Measurements from ENCODE around the gene SEMA5B. TPM values are rescaled to one million over a fixed set of nuclear protein-coding genes. Genes with fewer than 3 reads are reported as not detected.

Gene SEMA5B
- total RNA-seq, 2 experiments from 2014 or later: 0.22 TPM; not detected in 1

- peaks cover 2% of the 10 kb centered on the region for H3K4me1 ChIP-seq (ENCODE audit: insufficient read depth, low read length)
- CTCF ChIA-PET: no interaction called here
- Mint-ChIP-seq H3K27me3 (peaks cover 40% of the 10 kb centered on the region), H3K36me3 (ENCODE audit: low read depth) (no peaks in the 10 kb centered on the region), H3K4me1 (ENCODE audit: low read depth) (peaks cover 12% of the 10 kb centered on the region), H3K4me3 (no peak overlapping the region), H3K27ac (no peak overlapping the region), H3K9me3 (no peaks in the 10 kb centered on the region)
- peaks cover 8 to 13% of the 10 kb centered on the region in 2 experiments for H3K27me3 ChIP-seq (ENCODE audit: control insufficient read depth in 1 of 2, insufficient read depth in 2 of 2, low read length in 2 of 2)
- no peak overlapping the region for H3K4me3 ChIP-seq (ENCODE audit: low read length)
- ATAC-seq (ENCODE audit: poor library complexity): no peak
- no peak for TF ChIP-seq CTCF (IDR thresholded peaks at IDR 0.05)
- H3K9me3 ChIP-seq (ENCODE audit: control insufficient read depth in 1 of 2, insufficient read depth in 1 of 2, low read length in 2 of 2): no peaks in the 10 kb centered on the region
- no peaks in the 10 kb centered on the region for H3K36me3 ChIP-seq (ENCODE audit: insufficient read depth, low read length)
- H3K27ac ChIP-seq (ENCODE audit: low read depth in 1 of 2, low read length in 2 of 2): no peak overlapping the region
- intact Hi-C loops (cut with DNase I, micrococcal nuclease): loop anchor here in 1 of 2 experiments (10.0 kb wide), 1 partner anchor 711 kb away; no protein-coding TSS in a partner anchor
- POLR2A ChIA-PET: no interaction called here
- DNase-seq: no peak
Observed at GRCh38 chr3:122913539-122914100, 113.9 kb downstream of the SEMA5B start.

- no peak for TF ChIP-seq CTCF (IDR thresholded peaks at IDR 0.05)
- Histone ChIP-seq H3K27ac (ENCODE audit: low read depth in 1 of 2, low read length in 2 of 2) (no peak overlapping the region), H3K27me3 (ENCODE audit: control insufficient read depth in 1 of 2, insufficient read depth in 2 of 2, low read length in 2 of 2) (peaks cover 8 to 13% of the 10 kb centered on the region in 2 experiments), H3K4me1 (ENCODE audit: insufficient read depth, low read length) (peaks cover 2% of the 10 kb centered on the region), H3K36me3 (ENCODE audit: insufficient read depth, low read length) (no peaks in the 10 kb centered on the region), H3K4me3 (ENCODE audit: low read length) (no peak overlapping the region), H3K9me3 (ENCODE audit: control insufficient read depth in 1 of 2, insufficient read depth in 1 of 2, low read length in 2 of 2) (no peaks in the 10 kb centered on the region)
- H3K9me3 Mint-ChIP-seq: no peaks in the 10 kb centered on the region
- peak overlapping the region; percentile 45 for H3K4me3 Mint-ChIP-seq
- H3K36me3 Mint-ChIP-seq (ENCODE audit: low read depth): no peaks in the 10 kb centered on the region
- intact Hi-C loops (cut with DNase I, micrococcal nuclease): loop anchor here in 1 of 2 experiments (10.0 kb wide), 1 partner anchor 712 kb away; no protein-coding TSS in a partner anchor
- no peak for ATAC-seq (ENCODE audit: poor library complexity)
- no peak overlapping the region for H3K27ac Mint-ChIP-seq
- no peak for DNase-seq
- ChIA-PET POLR2A (no interaction called here), CTCF (no interaction called here)
- H3K4me1 Mint-ChIP-seq (ENCODE audit: low read depth): peaks cover 12% of the 10 kb centered on the region
- peaks cover 41% of the 10 kb centered on the region for H3K27me3 Mint-ChIP-seq
Observed at GRCh38 chr3:122912772-122913538, 114.6 kb downstream of the SEMA5B start.

- peaks cover 41% of the 10 kb centered on the region for H3K27me3 Mint-ChIP-seq
- no peak for DNase-seq
- H3K27ac ChIP-seq (ENCODE audit: low read depth in 1 of 2, low read length in 2 of 2): no peak overlapping the region
- intact Hi-C loops (cut with DNase I, micrococcal nuclease): loop anchor here in 1 of 2 experiments (10.0 kb wide), 1 partner anchor 713 kb away; no protein-coding TSS in a partner anchor
- H3K27ac Mint-ChIP-seq: no peak overlapping the region
- H3K9me3 ChIP-seq (ENCODE audit: control insufficient read depth in 1 of 2, insufficient read depth in 1 of 2, low read length in 2 of 2): no peaks in the 10 kb centered on the region
- no peak overlapping the region for H3K4me3 Mint-ChIP-seq
- ATAC-seq (ENCODE audit: poor library complexity): no peak
- H3K4me3 ChIP-seq (ENCODE audit: low read length): no peak overlapping the region
- ChIA-PET POLR2A (no interaction called here), CTCF (no interaction called here)
- peaks cover 12% of the 10 kb centered on the region for H3K4me1 Mint-ChIP-seq (ENCODE audit: low read depth)
- no peaks in the 10 kb centered on the region for H3K36me3 ChIP-seq (ENCODE audit: insufficient read depth, low read length)
- TF ChIP-seq CTCF (IDR thresholded peaks at IDR 0.05): no peak
- peaks cover 2% of the 10 kb centered on the region for H3K4me1 ChIP-seq (ENCODE audit: insufficient read depth, low read length)
- no peaks in the 10 kb centered on the region for H3K9me3 Mint-ChIP-seq
- H3K27me3 ChIP-seq (ENCODE audit: control insufficient read depth in 1 of 2, insufficient read depth in 2 of 2, low read length in 2 of 2): peaks cover 8 to 13% of the 10 kb centered on the region in 2 experiments
- H3K36me3 Mint-ChIP-seq (ENCODE audit: low read depth): no peaks in the 10 kb centered on the region
Observed at GRCh38 chr3:122911901-122912300, 115.7 kb downstream of the SEMA5B start.
